GM12873 (cell line): ENCODE data around the gene ZDHHC1.

Experiments
- CTCF ChIP-seq: IDR thresholded peaks from 2 replicates; pipeline ENCODE4 v1.5.1; 2012; ENCODE audit warnings: low read depth, mild to moderate bottlenecking, moderate library complexity, low read length, control low read depth; ENCODE audit not compliant: insufficient read depth; ENCODE audit errors: missing control alignments

Gene ZDHHC1

GRCh38 chr16:67413978-67414911 is 2.0 kb downstream of the ZDHHC1 start:
- no peak for TF ChIP-seq CTCF

- no peak for TF ChIP-seq CTCF
Observed at GRCh38 chr16:67412294-67412693, 4.0 kb downstream of the ZDHHC1 start.

GRCh38 chr16:67411339-67411738 is 4.9 kb downstream of the ZDHHC1 start:
- TF ChIP-seq CTCF = no peak

GRCh38 chr16:67409631-67410030 is 6.6 kb downstream of the ZDHHC1 start:
- TF ChIP-seq CTCF = no peak

GRCh38 chr16:67407788-67408452 is 8.4 kb downstream of the ZDHHC1 start:
- peak; percentile 20 for TF ChIP-seq CTCF

- TF ChIP-seq CTCF = no peak
Observed at GRCh38 chr16:67407176-67407787, 9.0 kb downstream of the ZDHHC1 start.
